22Rv1 (cell line): Measurements from ENCODE around the gene SDHD.
A peak's percentile ranks its signal among the peaks of the same experiment; 100 is the strongest.

Experiments used
- CTCF ChIP-seq: fragments of 450-650 bp; IDR thresholded peaks from 2 replicates; pipeline ENCODE4 v1.5.1; 2017; ENCODE audit warnings: mild to moderate bottlenecking
- ZFX ChIP-seq: fragments of 450-650 bp; IDR thresholded peaks from 2 replicates; pipeline ENCODE4 v1.6.1; 2017; ENCODE audit warnings: antibody characterized with exemption, borderline replicate concordance

DNA sequence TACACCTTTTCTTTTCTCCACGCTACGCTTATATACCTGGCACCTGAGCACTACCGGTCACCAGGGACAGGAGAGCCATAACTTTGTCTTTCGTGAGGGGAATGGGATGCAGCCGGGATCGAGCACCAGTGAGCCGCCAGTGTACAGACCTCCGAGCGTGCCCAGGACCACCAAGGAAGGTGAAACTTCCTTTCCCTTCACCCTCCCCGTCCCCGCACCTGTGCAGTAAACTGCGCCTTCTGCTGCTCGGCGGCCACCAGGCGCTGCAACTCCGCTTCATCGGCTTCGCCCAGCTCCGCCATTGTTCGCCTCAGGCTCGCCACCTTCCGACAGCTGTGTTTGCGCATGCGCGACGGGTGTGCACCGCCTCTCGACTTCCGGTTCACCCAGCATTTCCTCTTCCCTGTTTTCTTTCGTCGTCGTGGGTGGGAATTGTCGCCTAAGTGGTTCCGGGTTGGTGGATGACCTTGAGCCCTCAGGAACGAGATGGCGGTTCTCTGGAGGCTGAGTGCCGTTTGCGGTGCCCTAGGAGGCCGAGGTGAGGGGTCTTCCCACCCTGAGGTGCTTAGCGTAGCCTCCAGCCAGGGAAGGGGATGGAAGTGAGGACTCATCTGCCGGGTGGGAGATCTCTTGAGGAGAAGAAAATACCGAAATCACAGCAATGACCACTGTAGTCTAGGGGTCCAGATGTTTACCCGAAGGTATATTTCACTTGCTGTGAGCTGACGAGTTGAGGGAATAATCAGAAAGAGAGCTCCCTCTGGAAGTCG, at the start of gene SDHD, which contains the start of gene TIMM8B:
- TF ChIP-seq CTCF = peak; percentile 29
- no peak for TF ChIP-seq ZFX
